ENCODE results near the gene HOXD3. TPM values are rescaled to one million over a fixed set of nuclear protein-coding genes. Genes with fewer than 3 reads are reported as not detected.

HOXD3 gene
- total and polyA plus RNA-seq, 2 of the 8 experiments (the other 6 are each of a cell fraction or from before 2014, with no cell fraction given) = not detected

DNA sequence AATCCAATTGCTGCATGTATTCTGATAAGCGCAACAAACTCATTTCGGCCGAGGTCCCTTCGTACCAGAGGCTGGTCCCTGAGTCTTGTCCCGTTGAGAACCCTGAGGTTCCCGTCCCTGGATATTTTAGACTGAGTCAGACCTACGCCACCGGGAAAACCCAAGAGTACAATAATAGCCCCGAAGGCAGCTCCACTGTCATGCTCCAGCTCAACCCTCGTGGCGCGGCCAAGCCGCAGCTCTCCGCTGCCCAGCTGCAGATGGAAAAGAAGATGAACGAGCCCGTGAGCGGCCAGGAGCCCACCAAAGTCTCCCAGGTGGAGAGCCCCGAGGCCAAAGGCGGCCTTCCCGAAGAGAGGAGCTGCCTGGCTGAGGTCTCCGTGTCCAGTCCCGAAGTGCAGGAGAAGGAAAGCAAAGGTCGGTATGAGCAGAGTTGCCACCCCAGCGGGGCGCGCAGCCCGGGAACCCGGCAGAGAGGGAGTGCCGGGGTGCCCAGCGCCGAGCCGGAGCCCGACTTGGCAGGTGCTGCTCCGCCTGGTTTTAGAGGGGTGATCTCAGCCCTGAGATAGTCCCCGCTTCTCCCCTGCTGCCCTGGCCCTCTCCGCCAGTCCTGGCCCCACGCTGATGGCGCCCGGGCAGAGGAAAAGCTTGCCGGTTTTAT lies 39.8 kb upstream of the HOXD3 start:
- Histone ChIP-seq H3K4me1 (replicated peaks in 1 of 4; ENCODE audit: control insufficient read depth in 3 of 4, insufficient read depth in 4 of 4, low read length in 3 of 4) (peaks cover 0 to 11% (median 2%) of the 10 kb centered on the region in 4 experiments; a peak in 4 of 7 replicates), H3K27me3 (replicated peaks in 1 of 4; ENCODE audit: control insufficient read depth in 3 of 4, extremely low read depth in 1 of 4, insufficient read depth in 3 of 4, low read length in 3 of 4) (peaks cover 92 to 100% (median 100%) of the 10 kb centered on the region in 4 experiments), H4K20me1 (replicated peaks in 1 of 2; ENCODE audit: control insufficient read depth in 1 of 2, insufficient read depth in 2 of 2, low read length in 2 of 2) (peaks cover 21 to 35% of the 10 kb centered on the region in 2 experiments), H3K18ac (ENCODE audit: extremely low read depth, low read length) (no peak overlapping the region), H3K56ac (replicated peaks; ENCODE audit: insufficient read length, low read depth, low read length) (no peak overlapping the region), H4K91ac (replicated peaks; ENCODE audit: insufficient read length, low read length) (no peak overlapping the region), H4K8ac (ENCODE audit: extremely low read depth, insufficient read depth, low read length) (no peak overlapping the region), H2BK120ac (replicated peaks; ENCODE audit: low read depth, low read length) (no peak overlapping the region), H3K4me3 (ENCODE audit: extremely low read depth in 1 of 4, insufficient read depth in 2 of 4, low read depth in 3 of 4, low read length in 4 of 4) (no peak overlapping the region), H3K79me2 (ENCODE audit: control insufficient read depth in 1 of 2, insufficient read depth in 2 of 2, low read length in 2 of 2) (no peaks in the 10 kb centered on the region), H3K23me2 (ENCODE audit: low read depth, low read length) (no peaks in the 10 kb centered on the region; the same call in 1 of the 2 replicates), H3K79me1 (ENCODE audit: low read depth, low read length) (no peaks in the 10 kb centered on the region), H3K36me3 (ENCODE audit: control insufficient read depth in 2 of 4, insufficient read depth in 4 of 4, low read length in 3 of 4) (peaks cover 0 to 19% (median 0%) of the 10 kb centered on the region in 4 experiments; a peak in 1 of 8 replicates), H3K27ac (ENCODE audit: low read depth, low read length) (no peak overlapping the region), H2BK20ac (ENCODE audit: low read length) (no peak overlapping the region), H3K4me2 (ENCODE audit: insufficient read depth in 1 of 2, low read depth in 2 of 2, low read length in 2 of 2) (no peak overlapping the region; a peak in 1 of 4 replicates), H3K4ac (replicated peaks; ENCODE audit: insufficient read length, low read depth, low read length) (no peak overlapping the region), H2BK12ac (ENCODE audit: low read depth, low read length) (no peak overlapping the region), H3K23ac (ENCODE audit: insufficient read length) (no peak overlapping the region), H3K9ac (replicated peaks in 1 of 4; ENCODE audit: extremely low read depth in 1 of 4, low read depth in 3 of 4, low read length in 3 of 4) (no peak overlapping the region), H2BK5ac (ENCODE audit: low read depth, low read length) (no peak overlapping the region), H2BK15ac (ENCODE audit: low read length) (no peak overlapping the region), H3K9me3 (ENCODE audit: insufficient read depth in 2 of 2, low read depth in 1 of 2, low read length in 1 of 2) (peaks cover 0 to 16% of the 10 kb centered on the region in 2 experiments; a peak in 2 of 4 replicates), H2AFZ (ENCODE audit: low read length) (no peak overlapping the region), H4K5ac (ENCODE audit: insufficient read length, low read depth, low read length) (no peak overlapping the region), H3K14ac (ENCODE audit: insufficient read length) (no peak overlapping the region), H2AK5ac (ENCODE audit: low read depth, low read length) (no peak overlapping the region)
- WGBS, 2 experiments (ENCODE audit: extremely low coverage in 1 of 2, insufficient coverage in 1 of 2, insufficient read length in 1 of 2, insufficient replicate concordance in 2 of 2, low coverage in 1 of 2, low lambda C conversion rate in 2 of 2, missing lambda C conversion rate in 1 of 2) = 68% methylated on average over 40 of the region's 40 CpGs; no CpG with 5 or more reads in 1 of the 2 experiments
- DNase-seq (ENCODE audit: low read depth in 1 of 2, low spot score in 2 of 2) (no peak), FAIRE-seq (no peak)
- POLR2A ChIA-PET (ENCODE audit: partially characterized antibody) = no interaction called here
- CTCF ChIA-PET (ENCODE audit: partially characterized antibody) = interaction anchor here (1.1 to 5.1 kb wide), 9 partner anchors 10 to 520 kb away, joined by 3 to 19 read pairs (median 5); no protein-coding TSS in a partner anchor
- TF ChIP-seq POU5F1 (IDR thresholded peaks at IDR 0.05; ENCODE audit: low read depth, low read length) (no peak), ASH2L (IDR thresholded peaks at IDR 0.05; ENCODE audit: low read length) (no peak), SAP30 (IDR thresholded peaks at IDR 0.05; ENCODE audit: insufficient read depth, insufficient replicate concordance, low read length) (no peak), JUND (IDR thresholded peaks at IDR 0.05; ENCODE audit: low read length) (no peak), ZNF274 (IDR thresholded peaks at IDR 0.05; ENCODE audit: borderline replicate concordance, extremely low read depth, low read length) (no peak), CBX5 (IDR thresholded peaks at IDR 0.05; ENCODE audit: low read depth, low read length) (no peak), CHD1 (IDR thresholded peaks at IDR 0.05; ENCODE audit: low read depth, low read length) (no peak), FOSL1 (IDR thresholded peaks at IDR 0.05; ENCODE audit: insufficient read depth, low read depth, low read length) (no peak), EZH2 (IDR thresholded peaks at IDR 0.05; ENCODE audit: low read depth, low read length, severe bottlenecking) (no peak), RXRA (IDR thresholded peaks at IDR 0.05; ENCODE audit: insufficient read depth, low read depth, low read length) (no peak), BRCA1 (IDR thresholded peaks at IDR 0.05; ENCODE audit: low read depth, low read length) (no peak)
- TF ChIP-seq, protein P1, sequence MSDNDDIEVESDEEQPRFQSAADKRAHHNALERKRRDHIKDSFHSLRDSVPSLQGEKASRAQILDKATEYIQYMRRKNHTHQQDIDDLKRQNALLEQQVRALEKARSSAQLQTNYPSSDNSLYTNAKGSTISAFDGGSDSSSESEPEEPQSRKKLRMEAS (IDR thresholded peaks at IDR 0.05) = no peak
